ENCODE results near the gene NSUN6. TPM values are rescaled to one million over a fixed set of nuclear protein-coding genes. Genes with fewer than 3 reads are reported as not detected.

Gene NSUN6
- total RNA-seq, 5 donors from 2014 or later (not counting 1 experiment from before 2014, with no cell fraction given), result 24.6 to 34.5 (median 32.4) TPM

GRCh38 chr10:18545621-18546305 is 105.6 kb downstream of the NSUN6 start:
- no peak overlapping the region for H3K4me3 ChIP-seq (ENCODE audit: control insufficient read depth in 1 of 2, extremely low read depth in 1 of 2, low read length in 1 of 2)
- no peak overlapping the region for H3K4me3 Mint-ChIP-seq
- no peak overlapping the region for H3K27ac ChIP-seq (ENCODE audit: low read length)
- H3K27me3 ChIP-seq (replicated peaks in 1 of 2; ENCODE audit: control insufficient read depth in 2 of 2, extremely low read depth in 1 of 2, insufficient read depth in 2 of 2, low read length in 1 of 2), result no peaks in the 10 kb centered on the region
- H3K27me3 Mint-ChIP-seq, result no peaks in the 10 kb centered on the region
- no peak overlapping the region for H3K27ac Mint-ChIP-seq
- H3K36me3 ChIP-seq (ENCODE audit: control insufficient read depth in 2 of 2, extremely low read depth in 1 of 2, insufficient read depth in 1 of 2, low read length in 1 of 2), result peaks cover 7 to 24% of the 10 kb centered on the region in 2 donors
- H3K9me3 Mint-ChIP-seq, result no peaks in the 10 kb centered on the region
- ChIA-PET POLR2A (no interaction called here), CTCF (no interaction called here)
- DNase-seq (no peak), ATAC-seq (replicated peaks in 1 of 4) (no peak)
- H3K36me3 Mint-ChIP-seq, result peaks cover 68% of the 10 kb centered on the region
- H3K4me1 Mint-ChIP-seq, result no peaks in the 10 kb centered on the region
- WGBS (ENCODE audit: insufficient coverage), result 100% methylated on average over 2 of the region's 7 CpGs
- H3K4me1 ChIP-seq (ENCODE audit: control insufficient read depth in 1 of 2, extremely low read depth in 1 of 2, insufficient read depth in 2 of 2, low read length in 2 of 2), result no peaks in the 10 kb centered on the region
- no peaks in the 10 kb centered on the region for H3K9me3 ChIP-seq

GRCh38 chr10:18542832-18543231 is 108.6 kb downstream of the NSUN6 start:
- H3K27me3 ChIP-seq (replicated peaks in 1 of 2; ENCODE audit: control insufficient read depth in 2 of 2, extremely low read depth in 1 of 2, insufficient read depth in 2 of 2, low read length in 1 of 2), result no peaks in the 10 kb centered on the region
- H3K27ac ChIP-seq (ENCODE audit: low read length), result no peak overlapping the region
- H3K4me3 ChIP-seq (ENCODE audit: control insufficient read depth in 1 of 2, extremely low read depth in 1 of 2, low read length in 1 of 2), result no peak overlapping the region
- Mint-ChIP-seq H3K9me3 (no peaks in the 10 kb centered on the region), H3K36me3 (peaks cover 70% of the 10 kb centered on the region), H3K4me1 (no peaks in the 10 kb centered on the region), H3K27me3 (no peaks in the 10 kb centered on the region), H3K4me3 (no peak overlapping the region), H3K27ac (no peak overlapping the region)
- ChIA-PET CTCF (interaction anchor here in 1 of 2 donors (0.8 kb wide), 1 partner anchor 8 kb away, joined by 3 read pairs; no protein-coding TSS in a partner anchor), POLR2A (interaction anchor here (0.6 to 0.7 kb wide), 2 partner anchors 47 to 116 kb away, joined by 3 to 4 read pairs; no protein-coding TSS in a partner anchor)
- no peaks in the 10 kb centered on the region for H3K9me3 ChIP-seq
- DNase-seq (no peak), ATAC-seq (replicated peaks in 1 of 4) (no peak)
- peaks cover 7 to 35% of the 10 kb centered on the region in 2 donors for H3K36me3 ChIP-seq (ENCODE audit: control insufficient read depth in 2 of 2, extremely low read depth in 1 of 2, insufficient read depth in 1 of 2, low read length in 1 of 2)
- H3K4me1 ChIP-seq (ENCODE audit: control insufficient read depth in 1 of 2, extremely low read depth in 1 of 2, insufficient read depth in 2 of 2, low read length in 2 of 2), result no peaks in the 10 kb centered on the region

GRCh38 chr10:18540195-18540594 is 111.2 kb downstream of the NSUN6 start:
- Mint-ChIP-seq H3K4me3 (no peak overlapping the region), H3K27me3 (no peaks in the 10 kb centered on the region), H3K27ac (no peak overlapping the region), H3K36me3 (peaks cover 60% of the 10 kb centered on the region), H3K4me1 (no peaks in the 10 kb centered on the region), H3K9me3 (no peaks in the 10 kb centered on the region)
- Histone ChIP-seq H3K27ac (ENCODE audit: low read length) (no peak overlapping the region), H3K27me3 (replicated peaks in 1 of 2; ENCODE audit: control insufficient read depth in 2 of 2, extremely low read depth in 1 of 2, insufficient read depth in 2 of 2, low read length in 1 of 2) (no peaks in the 10 kb centered on the region), H3K9me3 (no peaks in the 10 kb centered on the region), H3K36me3 (ENCODE audit: control insufficient read depth in 2 of 2, extremely low read depth in 1 of 2, insufficient read depth in 1 of 2, low read length in 1 of 2) (peaks cover 7 to 38% of the 10 kb centered on the region in 2 donors), H3K4me3 (ENCODE audit: control insufficient read depth in 1 of 2, extremely low read depth in 1 of 2, low read length in 1 of 2) (no peak overlapping the region), H3K4me1 (ENCODE audit: control insufficient read depth in 1 of 2, extremely low read depth in 1 of 2, insufficient read depth in 2 of 2, low read length in 2 of 2) (no peaks in the 10 kb centered on the region)
- ATAC-seq (replicated peaks in 1 of 4), result no peak
- ChIA-PET POLR2A (no interaction called here), CTCF (no interaction called here)
- no peak for DNase-seq

- no peak overlapping the region for H3K4me3 ChIP-seq (ENCODE audit: control insufficient read depth in 1 of 2, extremely low read depth in 1 of 2, low read length in 1 of 2)
- no peaks in the 10 kb centered on the region for H3K9me3 ChIP-seq
- DNase-seq (no peak), ATAC-seq (replicated peaks in 1 of 4) (no peak)
- no peak overlapping the region for H3K27ac ChIP-seq (ENCODE audit: low read length)
- H3K4me1 ChIP-seq (ENCODE audit: control insufficient read depth in 1 of 2, extremely low read depth in 1 of 2, insufficient read depth in 2 of 2, low read length in 2 of 2), result no peaks in the 10 kb centered on the region
- 93% methylated on average over 15 of the region's 22 CpGs for WGBS (ENCODE audit: insufficient coverage)
- H3K27ac Mint-ChIP-seq, result no peak overlapping the region
- H3K9me3 Mint-ChIP-seq, result no peaks in the 10 kb centered on the region
- H3K4me1 Mint-ChIP-seq, result no peaks in the 10 kb centered on the region
- H3K4me3 Mint-ChIP-seq, result no peak overlapping the region
- H3K27me3 ChIP-seq (replicated peaks in 1 of 2; ENCODE audit: control insufficient read depth in 2 of 2, extremely low read depth in 1 of 2, insufficient read depth in 2 of 2, low read length in 1 of 2), result no peaks in the 10 kb centered on the region
- H3K36me3 ChIP-seq (ENCODE audit: control insufficient read depth in 2 of 2, extremely low read depth in 1 of 2, insufficient read depth in 1 of 2, low read length in 1 of 2), result peaks cover 5 to 30% of the 10 kb centered on the region in 2 donors
- CTCF ChIA-PET, result no interaction called here
- peaks cover 55% of the 10 kb centered on the region for H3K36me3 Mint-ChIP-seq
- H3K27me3 Mint-ChIP-seq, result no peaks in the 10 kb centered on the region
- POLR2A ChIA-PET, result no interaction called here
Measured at GRCh38 chr10:18539335-18539734, 112.1 kb downstream of the NSUN6 start.

GRCh38 chr10:18533896-18534295 is 117.5 kb downstream of the NSUN6 start:
- WGBS (ENCODE audit: insufficient coverage), result no CpG with 5 or more reads among the region's 5 CpGs
- DNase-seq (no peak), ATAC-seq (replicated peaks in 1 of 4) (no peak)
- no peaks in the 10 kb centered on the region for H3K27me3 Mint-ChIP-seq
- Histone ChIP-seq H3K27me3 (replicated peaks in 1 of 2; ENCODE audit: control insufficient read depth in 2 of 2, extremely low read depth in 1 of 2, insufficient read depth in 2 of 2, low read length in 1 of 2) (no peaks in the 10 kb centered on the region), H3K4me1 (ENCODE audit: control insufficient read depth in 1 of 2, extremely low read depth in 1 of 2, insufficient read depth in 2 of 2, low read length in 2 of 2) (no peaks in the 10 kb centered on the region), H3K9me3 (no peaks in the 10 kb centered on the region), H3K36me3 (ENCODE audit: control insufficient read depth in 2 of 2, extremely low read depth in 1 of 2, insufficient read depth in 1 of 2, low read length in 1 of 2) (peaks cover 0 to 7% of the 10 kb centered on the region in 2 donors), H3K4me3 (ENCODE audit: control insufficient read depth in 1 of 2, extremely low read depth in 1 of 2, low read length in 1 of 2) (no peak overlapping the region), H3K27ac (ENCODE audit: low read length) (no peak overlapping the region)
- no peak overlapping the region for H3K27ac Mint-ChIP-seq
- peaks cover 3 to 12% (median 6%) of the 10 kb centered on the region in 3 donors for H3K9me3 Mint-ChIP-seq
- POLR2A ChIA-PET, result no interaction called here
- H3K4me3 Mint-ChIP-seq, result no peak overlapping the region
- H3K36me3 Mint-ChIP-seq, result peaks cover 45% of the 10 kb centered on the region
- no peaks in the 10 kb centered on the region for H3K4me1 Mint-ChIP-seq
- CTCF ChIA-PET, result no interaction called here

- Mint-ChIP-seq H3K27me3 (no peaks in the 10 kb centered on the region), H3K4me3 (no peak overlapping the region), H3K4me1 (no peaks in the 10 kb centered on the region), H3K9me3 (peaks cover 3 to 12% (median 6%) of the 10 kb centered on the region in 3 donors), H3K36me3 (peaks cover 38% of the 10 kb centered on the region), H3K27ac (no peak overlapping the region)
- ATAC-seq (replicated peaks in 1 of 4), result no peak
- ChIA-PET POLR2A (no interaction called here), CTCF (interaction anchor here in 1 of 2 donors (0.6 kb wide), 1 partner anchor 103 kb away, joined by 3 read pairs; no protein-coding TSS in a partner anchor)
- DNase-seq, result no peak
- Histone ChIP-seq H3K4me3 (ENCODE audit: control insufficient read depth in 1 of 2, extremely low read depth in 1 of 2, low read length in 1 of 2) (no peak overlapping the region), H3K9me3 (no peaks in the 10 kb centered on the region), H3K4me1 (ENCODE audit: control insufficient read depth in 1 of 2, extremely low read depth in 1 of 2, insufficient read depth in 2 of 2, low read length in 2 of 2) (no peaks in the 10 kb centered on the region), H3K36me3 (ENCODE audit: control insufficient read depth in 2 of 2, extremely low read depth in 1 of 2, insufficient read depth in 1 of 2, low read length in 1 of 2) (peaks cover 0 to 7% of the 10 kb centered on the region in 2 donors), H3K27me3 (replicated peaks in 1 of 2; ENCODE audit: control insufficient read depth in 2 of 2, extremely low read depth in 1 of 2, insufficient read depth in 2 of 2, low read length in 1 of 2) (no peaks in the 10 kb centered on the region), H3K27ac (ENCODE audit: low read length) (no peak overlapping the region)
- WGBS (ENCODE audit: insufficient coverage), result 100% methylated on average over 4 of the region's 7 CpGs
Measured at GRCh38 chr10:18532881-18533535, 118.4 kb downstream of the NSUN6 start.
